Activated CD4-positive, alpha-beta T cell treated with anti-CD3 and anti-CD28 coated beads for 1 hour (primary cell): ENCODE results near the gene FZR1.
"Not testable (repeated sequence)": the region's sequence is repeated elsewhere in the genome, so short reads cannot be mapped to it uniquely, and the experiment has no call there.

ENCODE experiments used
- DNase-seq: peaks from one replicate; pipeline ENCODE4 v3.0.0-alpha.2; 2020

FZR1 gene

DNA sequence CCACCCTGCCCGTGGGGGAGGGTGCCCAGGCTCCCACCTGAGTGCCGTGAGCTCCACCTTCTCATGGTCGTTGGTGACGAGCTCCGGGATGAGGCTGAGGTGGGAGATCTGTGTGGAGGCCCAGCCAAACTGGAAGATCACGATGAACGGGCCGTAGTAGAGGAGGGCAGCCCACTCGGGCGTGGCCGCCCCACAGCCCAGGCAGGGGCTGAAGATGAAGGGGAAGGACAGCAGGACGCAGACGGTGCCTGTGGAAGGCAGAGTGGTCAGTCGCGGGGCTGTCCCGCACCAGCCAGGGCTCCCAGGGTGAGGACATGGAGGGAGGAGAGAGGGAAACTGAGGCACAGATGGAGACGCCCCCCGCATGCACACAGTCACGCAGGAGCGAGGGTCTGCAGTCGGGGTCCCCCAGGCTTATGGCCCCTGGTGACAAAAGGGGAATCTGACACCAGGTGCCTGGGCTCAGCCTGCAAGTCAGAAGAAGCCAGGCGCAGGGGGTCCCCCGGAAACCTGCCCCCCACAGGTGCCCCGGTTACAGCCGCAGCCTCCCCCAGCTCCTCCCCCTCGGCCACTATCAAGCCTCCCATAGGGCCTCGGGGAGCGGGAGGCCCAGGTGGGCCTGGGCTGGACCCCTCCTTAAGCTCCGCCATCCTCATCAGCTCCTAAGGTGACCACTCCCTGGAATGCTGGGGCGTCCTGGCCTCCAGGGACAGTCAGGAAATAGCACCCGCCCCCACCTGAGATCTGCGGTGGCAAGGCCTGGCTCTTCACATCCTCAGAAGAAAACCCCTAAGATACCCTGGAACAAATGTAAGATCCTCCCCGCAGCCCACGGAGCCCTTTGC, 45.1 kb downstream of the FZR1 start:
- DNase-seq, result no peak

DNA sequence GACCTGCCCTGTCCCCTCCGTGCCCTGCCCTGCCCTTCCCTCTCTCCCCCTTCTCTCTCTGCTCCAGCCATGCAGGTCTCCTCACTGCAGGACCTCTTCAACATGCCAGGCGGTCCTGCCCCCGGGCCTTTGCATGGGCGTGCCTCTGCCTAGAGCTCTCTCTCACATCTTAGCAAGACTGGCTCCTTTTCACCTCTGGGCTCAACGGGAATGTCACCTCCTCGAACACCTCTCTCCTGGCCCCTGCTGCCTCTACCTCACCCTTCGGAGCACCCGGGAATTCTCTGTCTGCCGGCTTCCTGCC, 45.6 kb downstream of the FZR1 start:
- no peak for DNase-seq

DNA sequence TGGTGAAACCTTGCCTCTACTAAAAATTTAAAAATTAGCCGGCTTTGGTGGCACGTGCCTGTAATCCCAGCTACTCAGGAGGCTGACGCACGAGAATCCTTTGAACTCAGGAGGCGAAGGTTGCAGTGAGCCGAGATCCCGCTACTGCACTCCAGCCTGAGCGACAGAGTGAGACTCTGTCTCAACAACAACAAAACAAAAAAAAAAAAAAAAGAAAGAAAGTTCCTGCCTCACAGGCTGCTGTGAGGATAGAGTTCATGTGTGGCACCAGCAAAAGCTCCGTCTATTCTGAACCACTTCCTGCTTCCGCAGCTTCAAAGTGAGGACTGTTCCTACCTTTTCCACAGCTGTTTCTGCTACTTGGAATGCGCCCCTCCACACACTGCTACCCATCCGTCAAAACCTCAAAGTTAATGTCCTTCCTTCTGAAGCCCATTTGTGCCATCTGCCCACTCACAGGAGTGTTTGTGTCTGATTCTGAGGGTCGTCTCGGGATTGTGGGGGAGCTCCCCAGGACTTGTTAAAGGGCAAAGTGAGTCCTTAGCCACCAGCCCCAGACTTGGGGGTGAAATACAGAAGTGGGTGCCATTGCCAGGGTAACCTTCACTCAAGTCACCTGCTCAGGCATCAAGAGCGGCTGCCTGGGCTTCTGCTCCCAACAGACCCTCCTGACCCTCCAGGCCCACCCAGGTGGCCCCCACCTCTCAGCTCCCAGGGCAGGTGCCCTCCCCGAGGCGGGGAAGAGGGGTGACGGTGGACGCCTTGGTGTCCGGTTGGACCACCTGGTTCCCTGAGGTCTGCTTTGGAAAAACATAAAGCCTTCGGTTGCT, 48.4 kb downstream of the FZR1 start:
- no peak for DNase-seq

DNA sequence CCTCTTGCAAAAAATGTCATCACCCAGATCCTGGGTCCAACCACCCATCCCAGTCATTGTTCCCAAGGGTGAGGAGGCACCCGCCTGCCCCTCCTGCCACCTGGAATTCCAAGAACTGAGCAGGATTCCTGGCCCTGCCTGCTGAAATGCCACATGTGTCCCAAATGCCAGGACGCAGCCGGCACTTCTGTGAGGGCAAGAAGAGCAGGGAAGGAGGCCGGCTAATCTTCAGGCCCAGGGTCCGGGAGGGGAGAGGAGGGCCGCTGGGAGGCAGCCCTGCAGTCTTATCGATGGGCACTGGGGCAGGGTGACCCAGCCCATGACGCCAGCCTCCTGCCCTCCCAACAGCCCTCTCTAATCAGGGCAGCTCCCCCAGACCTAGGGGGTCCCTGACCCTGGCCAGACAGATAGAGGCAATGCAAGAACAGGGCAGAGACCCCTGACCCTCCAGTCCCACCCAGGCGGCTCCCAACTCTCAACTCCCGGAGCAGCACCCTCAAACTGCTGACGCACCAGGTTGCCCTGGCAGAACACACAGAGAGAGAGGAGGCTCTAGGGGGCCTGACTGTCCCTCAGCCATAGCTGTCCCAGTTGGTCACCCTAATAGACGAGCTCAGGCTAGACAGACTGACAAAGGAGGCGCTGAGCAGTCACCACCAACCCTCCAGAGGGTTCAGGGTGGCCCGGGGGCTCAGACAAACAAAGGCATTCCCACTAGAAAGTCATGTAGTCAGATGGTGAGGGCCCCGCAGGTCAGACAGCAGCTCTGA, 49.7 kb downstream of the FZR1 start:
- no peak for DNase-seq

- DNase-seq, result no peak
Measured at GRCh38 chr19:3556423-3556977, 50.4 kb downstream of the FZR1 start.

- DNase-seq, result peak; percentile 55
Measured at GRCh38 chr19:3556978-3557460, 50.9 kb downstream of the FZR1 start.

DNA sequence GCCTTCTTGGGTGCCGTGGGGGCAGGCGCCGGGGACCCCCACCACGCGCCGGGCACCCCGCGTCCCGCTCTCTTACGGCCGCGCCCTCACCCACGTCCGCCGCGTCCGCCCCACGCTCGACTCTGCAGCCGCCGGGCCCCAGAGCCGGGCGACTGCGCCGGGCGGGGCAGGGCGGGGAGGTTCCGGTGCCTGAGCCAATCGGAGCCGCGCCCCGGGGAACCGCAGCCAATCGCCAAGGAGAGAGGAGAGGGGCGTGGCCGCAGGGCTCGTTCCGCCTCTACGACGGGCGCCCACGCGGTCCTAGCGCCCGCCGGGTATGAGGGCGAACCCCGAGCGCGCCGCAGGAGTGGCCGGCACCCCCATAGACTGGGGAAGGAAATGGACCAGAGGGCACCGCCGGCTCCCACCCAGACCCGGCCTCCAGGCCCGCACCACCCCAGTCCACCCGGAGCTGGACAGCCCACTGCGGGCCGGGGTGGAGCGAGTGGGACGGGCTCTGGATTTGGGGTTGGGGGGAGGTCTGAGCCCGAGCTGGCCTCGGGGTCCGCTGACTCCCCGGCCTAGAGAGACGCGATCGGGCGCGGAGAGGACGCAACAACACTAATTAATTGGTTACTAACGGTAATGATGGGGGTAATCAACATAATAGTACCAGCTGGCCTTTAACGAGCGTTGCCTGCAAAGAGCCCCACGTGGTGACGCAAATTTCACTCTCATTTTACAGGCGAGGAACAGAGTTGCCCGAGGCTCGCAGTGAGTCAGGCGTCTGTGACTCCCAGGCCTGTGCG, 51.5 kb downstream of the FZR1 start, which contains the start of gene MFSD12:
TSS of gene MFSD12 (minus strand) at position 126 of the 788 bp plus-strand sequence. CDS start 183 bp downstream, outside the sequence.
- peak; percentile 93 for DNase-seq

GRCh38 chr19:3563709-3564524, 57.8 kb downstream of the FZR1 start:
- no peak for DNase-seq

DNA sequence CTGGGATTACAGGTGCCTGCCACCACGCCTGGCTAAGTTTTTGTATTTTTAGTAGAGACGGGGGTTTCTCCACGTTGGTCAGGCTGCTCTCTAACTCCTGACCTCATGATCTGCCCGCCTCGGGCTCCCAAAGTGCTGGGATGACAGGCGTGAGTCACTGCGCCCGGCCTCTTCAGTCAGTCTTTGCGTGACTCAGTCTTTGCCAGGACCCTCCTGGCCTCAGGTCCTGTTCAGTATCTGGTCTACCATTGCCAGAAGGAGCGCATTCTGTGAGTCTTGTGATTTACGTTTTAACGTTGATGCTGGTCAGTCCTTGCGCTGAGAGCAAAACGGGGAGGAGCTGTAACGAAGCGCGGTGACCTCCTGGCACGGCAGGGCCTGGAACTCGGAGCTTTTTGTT, 59.0 kb downstream of the FZR1 start:
- DNase-seq, result no peak

GRCh38 chr19:3570042-3570441, 63.9 kb downstream of the FZR1 start:
- DNase-seq, result not testable (repeated sequence)

DNA sequence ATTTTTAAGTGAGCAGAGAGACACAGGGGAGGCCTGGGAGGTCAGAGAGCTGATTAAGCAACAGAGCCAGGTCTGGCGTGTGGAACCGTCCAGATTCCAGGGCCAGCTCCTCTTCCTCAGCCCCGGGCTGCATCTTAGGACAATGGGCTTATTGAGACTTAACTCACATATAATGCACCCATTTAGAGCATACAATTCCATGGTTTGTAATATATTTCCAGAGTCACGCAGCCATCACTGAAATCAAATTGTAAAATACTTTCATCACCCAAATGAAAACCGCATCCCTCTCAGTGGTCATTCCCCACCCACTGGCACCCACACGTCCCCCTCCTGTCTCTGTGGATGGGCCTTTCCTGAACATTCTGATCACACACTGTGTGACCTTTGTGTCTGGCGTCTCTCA, 64.5 kb downstream of the FZR1 start:
- no peak for DNase-seq

- peak; percentile 99 for DNase-seq
Measured at GRCh38 chr19:3572132-3572854, 66.2 kb downstream of the FZR1 start.

DNA sequence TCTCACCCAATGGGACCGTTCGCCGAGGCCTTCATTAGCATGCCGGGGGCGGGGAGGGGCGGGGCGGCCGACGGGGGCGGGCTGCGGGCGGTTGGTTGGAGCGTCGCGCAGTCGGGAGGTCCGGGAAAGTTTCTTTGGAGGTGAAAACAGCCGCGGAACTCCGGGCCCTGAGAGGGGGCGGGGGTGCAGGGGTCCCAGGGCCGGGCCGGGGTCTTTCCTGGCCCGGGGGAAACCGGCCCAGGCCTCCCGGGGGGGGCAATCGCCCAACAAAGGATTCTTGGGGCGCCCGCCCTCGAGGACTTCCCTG, 66.7 kb downstream of the FZR1 start, which contains the start of gene HMG20B:
TSS of gene HMG20B (plus strand) at position 90 of the 307 bp plus-strand sequence. CDS start 366 bp downstream, outside the sequence.
- DNase-seq, result no peak

- no peak for DNase-seq
Measured at GRCh38 chr19:3573162-3573857, 67.2 kb downstream of the FZR1 start.

DNA sequence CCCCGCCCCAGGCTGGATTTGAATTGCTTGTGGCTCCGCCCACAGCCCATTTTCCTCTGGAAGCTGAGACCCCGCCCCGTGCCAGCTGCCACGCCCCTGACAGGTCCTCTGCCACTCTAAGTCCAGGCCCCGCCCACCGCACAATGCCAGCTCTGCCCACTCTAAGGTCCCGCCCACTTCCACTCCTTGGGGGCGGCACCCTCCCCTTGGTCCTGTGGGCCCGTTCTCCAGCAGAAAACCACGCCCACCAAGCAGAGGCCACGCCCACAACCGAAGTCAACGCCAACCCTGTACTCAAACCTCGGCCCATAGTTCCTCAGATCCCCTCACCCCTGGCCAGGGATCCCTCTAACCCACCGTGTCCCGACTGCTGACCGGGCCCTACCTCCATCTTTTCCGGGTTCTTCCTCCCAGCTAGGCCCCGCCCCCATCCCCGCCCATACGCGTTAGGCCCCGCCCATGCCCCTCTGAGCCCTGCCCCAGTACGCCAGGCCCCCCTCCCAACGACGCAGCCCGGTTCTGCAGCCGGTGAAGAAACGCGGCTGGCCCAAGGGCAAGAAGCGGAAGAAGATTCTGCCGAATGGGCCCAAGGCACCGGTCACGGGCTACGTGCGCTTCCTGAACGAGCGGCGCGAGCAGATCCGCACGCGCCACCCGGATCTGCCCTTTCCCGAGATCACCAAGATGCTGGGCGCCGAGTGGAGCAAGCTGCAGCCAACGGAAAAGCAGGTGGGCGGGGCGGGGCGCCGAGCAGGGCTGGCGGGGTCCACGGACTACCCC, 67.9 kb downstream of the FZR1 start:
- DNase-seq, result peak; percentile 64

- no peak for DNase-seq
Measured at GRCh38 chr19:3575260-3575741, 69.2 kb downstream of the FZR1 start.

DNA sequence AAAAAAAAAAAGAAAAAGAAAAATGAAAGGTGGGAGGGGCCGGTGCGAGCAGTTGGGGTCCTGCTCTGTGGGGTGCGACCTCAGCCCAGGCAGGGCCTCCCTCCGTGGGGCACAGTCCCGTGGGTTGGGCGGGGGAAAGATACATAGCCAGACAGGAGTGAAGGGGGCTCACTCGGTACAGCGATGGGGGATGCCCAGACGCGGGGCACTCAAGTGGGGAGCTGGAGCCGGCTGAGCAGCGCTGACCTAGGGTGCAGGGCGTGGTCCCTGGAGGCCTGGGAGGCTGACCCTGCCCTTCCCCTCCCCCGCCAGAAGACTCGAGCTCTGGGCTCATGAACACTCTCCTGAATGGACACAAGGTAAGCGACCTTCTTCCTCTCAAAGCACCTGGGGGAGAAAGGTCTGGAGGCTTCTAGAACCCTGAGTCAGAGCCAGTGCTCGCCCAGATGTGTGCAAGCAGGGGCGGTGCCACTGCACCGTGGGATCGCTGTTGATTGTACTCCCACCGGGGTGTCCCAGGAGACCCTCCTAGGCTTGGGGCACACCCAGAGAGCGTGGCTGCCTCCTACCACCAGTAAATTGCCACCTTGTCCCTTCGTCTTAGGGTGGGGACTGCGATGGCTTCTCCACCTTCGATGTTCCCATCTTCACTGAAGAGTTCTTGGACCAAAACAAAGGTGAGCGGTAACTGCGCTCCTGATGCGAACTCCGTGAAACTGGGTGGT, 70.0 kb downstream of the FZR1 start:
- no peak for DNase-seq
